Measurements from ENCODE around the gene OR5D18. TPM values are rescaled to one million over a fixed set of nuclear protein-coding genes. Genes with fewer than 3 reads are reported as not detected.

OR5D18 gene
- total RNA-seq: not detected

DNA sequence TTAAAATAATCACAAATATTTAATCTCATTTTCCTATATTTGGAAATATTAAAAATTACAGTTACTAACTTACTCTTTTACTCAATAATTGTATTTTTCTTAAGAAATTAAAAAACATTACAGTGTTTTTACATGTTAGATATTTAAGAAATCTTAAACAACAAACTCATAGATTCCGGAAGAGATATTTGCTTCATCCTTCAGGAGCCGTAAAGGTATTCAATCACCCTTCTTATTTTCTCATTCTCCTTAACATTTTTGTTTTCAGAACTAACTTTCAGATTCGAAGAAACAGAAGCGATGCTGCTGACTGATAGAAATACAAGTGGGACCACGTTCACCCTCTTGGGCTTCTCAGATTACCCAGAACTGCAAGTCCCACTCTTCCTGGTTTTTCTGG lies at the start of gene OR5D18:
Gene OR5D18, plus strand, starts transcription at position 301 of the 400 bp plus-strand sequence. Its CDS starts 0 bp downstream, at position 301.

DNA sequence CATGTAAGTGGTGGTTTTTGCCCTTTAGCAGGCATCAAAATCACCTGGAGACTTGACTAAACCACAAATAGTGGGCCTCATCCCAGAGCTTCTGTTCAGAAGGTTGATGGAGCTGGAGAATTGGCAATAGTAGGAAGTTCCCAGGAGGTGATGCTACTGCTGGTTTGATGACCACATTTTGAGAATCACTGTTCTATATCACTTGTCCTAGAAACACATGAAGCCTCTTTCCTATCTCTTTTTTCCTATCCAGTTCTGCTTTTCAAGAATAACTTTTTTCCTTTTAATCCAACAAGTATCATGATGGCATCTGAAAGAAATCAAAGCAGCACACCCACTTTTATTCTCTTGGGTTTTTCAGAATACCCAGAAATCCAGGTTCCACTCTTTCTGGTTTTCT lies 46.3 kb upstream of the OR5D18 start, which contains the start of gene OR5D13:
Gene OR5D13, plus strand, starts transcription at position 301 of the 400 bp plus-strand sequence. Its CDS starts 0 bp downstream, at position 301.

DNA sequence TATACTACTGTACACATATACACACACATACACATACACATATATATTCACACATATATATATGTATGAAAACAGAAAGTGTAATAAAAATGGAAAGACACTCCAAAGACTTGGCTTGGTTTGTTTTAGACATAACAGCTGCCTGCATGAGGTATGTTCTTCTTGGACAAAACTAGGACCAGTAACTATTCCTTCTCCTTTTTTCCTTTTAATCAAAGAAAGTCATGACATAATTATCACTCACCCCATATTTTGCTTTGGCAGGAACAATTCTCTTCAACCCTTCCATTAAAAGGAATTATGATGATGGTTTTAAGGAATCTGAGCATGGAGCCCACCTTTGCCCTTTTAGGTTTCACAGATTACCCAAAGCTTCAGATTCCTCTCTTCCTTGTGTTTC lies 24.2 kb upstream of the OR5D18 start, which contains the start of gene OR5D14:
Gene OR5D14, plus strand, starts transcription at position 301 of the 400 bp plus-strand sequence. Its CDS starts 0 bp downstream, at position 301.

GRCh38 chr11:55811067-55811466 lies 8.4 kb upstream of the OR5D18 start, which contains the start of gene OR5L1:
Gene OR5L1 (plus strand): TSS chr11:55811367. CDS start chr11:55811467, 100 bp downstream.

GRCh38 chr11:55826919-55827318 lies 7.5 kb downstream of the OR5D18 start, which contains the start of gene OR5L2:
Gene OR5L2 (plus strand): TSS chr11:55827219. CDS start chr11:55827219, 0 bp downstream.

DNA sequence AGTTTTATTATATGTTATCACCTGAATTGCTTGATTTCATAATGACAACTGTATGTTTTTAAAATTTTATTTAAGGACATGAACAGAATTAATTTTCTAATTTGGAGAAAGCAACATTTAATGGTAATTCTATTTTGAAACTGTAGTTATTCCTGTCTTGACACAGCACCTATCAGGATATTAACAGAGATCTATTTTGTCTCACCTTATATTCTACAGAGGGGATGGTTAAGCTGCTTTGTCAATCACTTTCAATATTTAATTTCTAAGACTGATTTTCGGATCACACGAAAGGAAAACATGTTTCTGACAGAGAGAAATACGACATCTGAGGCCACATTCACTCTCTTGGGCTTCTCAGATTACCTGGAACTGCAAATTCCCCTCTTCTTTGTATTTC lies 19.0 kb downstream of the OR5D18 start, which contains the start of gene OR5D16:
Gene OR5D16, plus strand, starts transcription at position 301 of the 400 bp plus-strand sequence. Its CDS starts 0 bp downstream, at position 301.

Small RNA genes within 50 kb of the gene (small RNA-seq; reads per million reads assigned to genes)
- 0 reads per million in 2 donors for gene AC036111.3

Other genes with a start within 250 kb of the OR5D18 start
- gene OR4C16, start 247.5 kb upstream of the OR5D18 start, total RNA-seq: not detected
- gene OR4C11, start 212.0 kb upstream of the OR5D18 start, total RNA-seq: not detected
- not detected for gene OR4P4, start 184.5 kb upstream of the OR5D18 start, total RNA-seq
- not detected for gene OR4S2, start 171.3 kb upstream of the OR5D18 start, total RNA-seq
- gene OR4C6, start 157.4 kb upstream of the OR5D18 start, total RNA-seq: not detected
- not detected for gene OR5D13, start 46.2 kb upstream of the OR5D18 start, total RNA-seq
- not detected for gene OR5D14, start 24.1 kb upstream of the OR5D18 start, total RNA-seq
- not detected for gene OR5L1, start 8.3 kb upstream of the OR5D18 start, total RNA-seq
- not detected for gene OR5L2, start 7.6 kb downstream of the OR5D18 start, total RNA-seq
- not detected for gene OR5D16, start 19.1 kb downstream of the OR5D18 start, total RNA-seq
- gene TRIM51, start 63.7 kb downstream of the OR5D18 start, total RNA-seq: 1 to 10 TPM; 1.3 to 2.8 TPM
- gene OR5W2, start 95.0 kb downstream of the OR5D18 start, total RNA-seq: not detected
- not detected for gene OR5I1, start 116.8 kb downstream of the OR5D18 start, total RNA-seq
- gene OR10AG1, start 150.3 kb downstream of the OR5D18 start, total RNA-seq: not detected
- gene OR5F1, start 175.0 kb downstream of the OR5D18 start, total RNA-seq: not detected
- not detected for gene OR5AS1, start 208.0 kb downstream of the OR5D18 start, total RNA-seq

Data from melanocyte of skin (primary cell).